Stimulated activated CD8-positive, alpha-beta memory T cell treated with anti-CD3 and anti-CD28 coated beads, Interleukin-4, amount 100 ng/mL, for 48 hours (primary cell): ENCODE results near the gene MYLK4.

Experiments used
- DNase-seq: peaks from one replicate; pipeline ENCODE4 v3.0.0-alpha.2; 2020

Gene MYLK4

GRCh38 chr6:2750832-2751231 is at the start of gene MYLK4:
TSS of gene MYLK4 (minus strand) at chr6:2750922. CDS start at chr6:2749294, 1,628 bp downstream.
- no peak for DNase-seq

- DNase-seq, result no peak
These were observed 49.3 kb upstream of the MYLK4 start for GRCh38 chr6:2799936-2800527.

GRCh38 chr6:2798586-2799134 is 47.9 kb upstream of the MYLK4 start:
- no peak for DNase-seq

DNA sequence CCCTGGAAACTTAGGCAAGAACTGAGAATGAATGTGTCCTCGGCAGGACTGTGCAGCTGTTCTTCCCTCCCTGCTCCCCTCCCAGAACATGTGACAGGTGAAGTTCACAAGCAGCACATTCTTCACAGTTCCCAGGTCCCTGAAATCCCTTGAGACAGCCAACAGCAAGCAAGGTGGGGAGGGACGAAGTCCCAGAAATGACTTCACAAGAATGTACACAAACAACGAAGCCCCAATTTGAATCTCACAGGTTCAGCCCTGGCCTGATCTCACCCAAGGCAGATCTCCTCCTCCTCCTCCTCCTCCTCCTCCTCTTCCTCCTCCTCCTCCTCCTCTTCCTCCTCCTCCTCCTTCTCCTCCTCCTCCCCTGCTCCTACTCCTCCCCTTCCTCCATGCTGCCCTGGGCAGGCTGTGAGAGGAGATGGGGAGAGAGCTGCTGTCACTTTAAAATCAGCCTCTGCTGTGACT is 46.9 kb upstream of the MYLK4 start:
- DNase-seq, result no peak

GRCh38 chr6:2796861-2797260 is 46.1 kb upstream of the MYLK4 start:
- DNase-seq, result no peak

DNA sequence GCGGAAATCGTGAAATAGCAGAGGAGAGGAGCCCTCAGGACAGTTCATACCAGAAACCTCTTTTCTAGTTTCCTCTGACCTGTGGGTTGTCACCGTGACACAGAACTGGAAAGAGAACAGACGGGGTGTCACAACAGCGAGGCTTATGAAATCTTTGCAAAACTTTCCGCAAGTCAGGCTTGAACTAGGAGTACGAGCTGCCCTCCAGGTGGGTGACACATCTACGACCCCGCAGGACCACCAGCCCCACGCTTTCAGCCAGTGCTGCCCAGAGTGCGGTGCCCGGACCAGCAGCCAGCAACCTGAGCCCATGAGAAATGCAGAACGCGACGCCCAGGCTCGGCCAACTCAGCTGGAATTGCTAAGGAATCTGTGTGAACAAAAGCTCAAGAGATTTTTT is 45.2 kb upstream of the MYLK4 start:
- DNase-seq, result no peak

DNA sequence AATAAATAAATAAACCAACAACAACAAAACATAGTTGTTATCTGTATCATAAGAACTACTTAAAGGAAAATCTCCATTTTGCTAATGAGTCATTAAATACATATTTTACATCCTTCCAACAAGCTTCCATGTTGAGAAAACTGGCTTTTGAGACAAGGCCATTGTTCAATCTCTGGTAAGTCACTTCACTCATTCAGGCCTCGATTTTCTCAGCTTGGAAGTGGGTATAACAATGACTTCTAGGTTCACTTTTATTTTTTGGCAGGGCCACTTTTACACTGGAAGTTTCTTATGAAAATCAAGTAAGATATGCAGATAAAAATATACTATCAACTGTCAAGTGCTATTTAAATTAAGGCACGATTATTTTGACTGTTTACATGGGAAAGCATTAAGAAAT is 44.4 kb upstream of the MYLK4 start:
- no peak for DNase-seq

- no peak for DNase-seq
These were observed 43.5 kb upstream of the MYLK4 start for GRCh38 chr6:2794171-2794730.

GRCh38 chr6:2793534-2794151 is 42.9 kb upstream of the MYLK4 start:
- DNase-seq, result peak; percentile 47

- DNase-seq, result no peak
These were observed 41.8 kb upstream of the MYLK4 start for GRCh38 chr6:2792330-2793110.

GRCh38 chr6:2791450-2791974 is 40.8 kb upstream of the MYLK4 start:
- no peak for DNase-seq

GRCh38 chr6:2790588-2791449 is 40.1 kb upstream of the MYLK4 start:
- DNase-seq, result peak; percentile 72

- no peak for DNase-seq
These were observed 35.5 kb upstream of the MYLK4 start for GRCh38 chr6:2786269-2786668.

DNA sequence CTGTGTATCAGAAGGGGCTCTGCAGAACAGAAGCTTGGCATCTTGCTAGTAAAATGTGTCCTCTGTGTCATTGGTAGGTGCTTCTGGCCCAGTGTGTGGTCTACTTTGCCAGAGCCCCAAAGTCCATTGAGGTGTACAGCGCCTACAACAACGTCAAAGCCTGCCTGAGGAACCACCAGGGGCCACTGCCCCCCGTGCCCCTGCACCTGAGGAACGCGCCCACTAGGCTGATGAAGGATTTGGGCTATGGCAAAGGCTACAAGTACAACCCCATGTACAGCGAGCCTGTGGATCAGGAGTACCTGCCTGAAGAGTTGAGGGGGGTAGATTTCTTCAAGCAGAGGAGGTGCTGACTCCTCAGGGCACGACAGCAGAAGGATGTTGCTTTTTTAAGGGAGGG is 34.2 kb upstream of the MYLK4 start:
- no peak for DNase-seq

- DNase-seq, result no peak
These were observed 33.3 kb upstream of the MYLK4 start for GRCh38 chr6:2784061-2784460.

DNA sequence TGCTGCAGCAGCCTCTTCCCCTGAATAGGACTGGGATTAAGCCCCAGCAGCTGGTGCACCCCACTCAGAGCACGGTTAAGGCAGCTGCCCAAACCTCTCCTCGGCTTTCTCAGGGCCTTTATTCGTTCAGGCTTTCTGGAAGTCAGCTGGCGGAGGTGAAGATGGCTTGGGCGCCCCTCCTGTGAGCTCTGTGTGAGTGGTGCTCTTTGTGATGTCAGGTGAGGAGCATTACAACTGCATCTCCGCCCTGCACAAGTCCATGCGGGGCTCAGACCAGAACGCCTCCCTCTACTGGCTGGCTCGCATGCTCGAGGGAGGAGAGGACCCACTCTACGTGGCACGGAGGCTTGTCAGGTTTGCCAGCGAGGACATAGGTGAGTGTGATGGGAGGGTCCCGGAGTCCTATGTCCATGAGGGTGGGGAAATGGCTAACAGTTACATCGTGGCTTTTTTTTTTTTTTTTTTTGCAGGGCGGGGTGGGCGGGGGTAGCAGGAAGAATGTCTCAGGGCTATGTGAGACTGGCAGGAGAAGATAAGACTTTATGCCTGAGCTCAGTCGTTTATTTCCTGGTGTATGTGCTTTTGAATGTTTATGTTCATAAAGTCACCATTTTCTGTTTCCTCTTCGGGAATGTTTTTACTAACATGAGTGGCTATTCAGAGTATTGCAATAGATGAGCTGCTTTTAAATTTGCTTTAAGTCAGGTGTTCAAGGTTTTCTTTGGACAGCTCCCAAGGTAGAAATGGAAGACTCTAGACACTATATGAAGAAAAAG is 32.7 kb upstream of the MYLK4 start:
- DNase-seq, result no peak

GRCh38 chr6:2782825-2783187 is 32.1 kb upstream of the MYLK4 start:
- DNase-seq, result no peak

DNA sequence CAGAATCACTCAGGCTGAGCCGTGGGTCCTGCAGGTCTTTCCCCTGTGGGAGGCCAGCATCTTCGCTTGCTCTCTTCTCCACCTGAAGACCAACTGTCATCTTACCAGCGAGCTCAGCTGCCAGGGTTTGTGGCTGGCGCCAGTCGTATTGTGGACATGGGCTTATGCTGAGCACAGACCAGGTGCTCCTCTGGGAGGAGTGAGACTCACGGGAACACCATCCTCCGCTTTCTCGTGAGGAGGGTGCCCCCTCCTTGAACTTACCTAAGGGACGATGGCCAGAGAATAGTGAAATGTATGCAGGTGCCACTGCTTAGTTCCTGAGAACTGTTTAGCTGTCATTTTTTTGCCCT is 31.6 kb upstream of the MYLK4 start:
- DNase-seq, result no peak

- DNase-seq, result no peak
These were observed 31.1 kb upstream of the MYLK4 start for GRCh38 chr6:2781685-2782355.

DNA sequence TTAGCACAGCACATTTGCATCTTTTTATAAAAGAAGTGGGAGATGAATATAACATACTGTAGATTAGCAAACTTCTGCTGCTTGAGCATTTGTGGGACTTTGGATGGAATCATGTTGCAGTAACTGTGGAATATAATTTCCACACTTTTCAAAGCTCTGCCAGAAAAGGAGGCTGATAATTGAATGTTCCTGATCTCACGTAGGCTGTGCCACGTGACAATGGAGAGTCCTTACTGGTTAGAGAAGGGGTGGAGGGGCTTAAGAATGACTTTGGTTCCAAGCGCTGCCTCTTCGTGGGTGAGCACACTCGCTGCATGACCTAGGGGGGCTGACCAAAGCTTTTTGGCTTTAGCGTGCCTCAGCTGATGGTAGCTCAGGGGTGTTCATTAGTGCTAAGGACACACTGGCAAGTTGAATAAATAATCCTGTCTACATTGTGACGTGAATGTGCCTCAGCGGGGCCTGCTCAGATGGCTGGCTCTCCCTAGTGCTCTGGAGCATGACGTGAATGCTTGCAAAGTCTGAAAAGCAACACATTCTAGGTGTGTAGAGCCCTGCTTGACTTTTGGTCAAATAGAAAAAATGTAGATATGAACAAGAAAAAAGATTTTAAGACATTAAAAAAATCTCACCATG is 29.5 kb upstream of the MYLK4 start:
- no peak for DNase-seq

- no peak for DNase-seq
These were observed 26.5 kb upstream of the MYLK4 start for GRCh38 chr6:2777249-2777648.
